GM18861 (cell line): ENCODE data around the gene ACAD11.

Source experiments
- ATAC-seq: cut with Tn5 transposase; IDR thresholded peaks from one replicate; pipeline ENCODE4 v1.9.1; 2021; ENCODE audit not compliant: unreplicated experiment

ACAD11 gene

DNA sequence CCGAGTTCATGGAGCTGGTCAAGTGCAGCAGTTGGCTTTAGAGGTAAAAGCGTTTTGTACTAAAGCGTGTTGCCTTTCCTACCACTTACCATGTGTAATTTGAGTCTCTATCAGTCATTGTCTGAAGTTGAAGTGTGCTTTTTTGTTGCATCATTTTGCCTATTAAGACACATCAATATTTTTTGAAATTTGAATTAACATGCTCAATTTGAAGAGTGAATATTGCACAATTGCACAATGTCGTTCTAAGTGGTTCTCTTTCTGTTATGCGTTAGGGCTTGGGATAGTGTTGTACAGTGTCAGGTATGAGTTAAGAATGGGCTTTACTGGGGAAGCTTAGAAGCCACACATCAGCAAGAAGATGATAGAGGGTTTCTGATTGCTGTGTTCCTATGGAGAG, 146.6 kb downstream of the ACAD11 start:
- no peak for ATAC-seq

DNA sequence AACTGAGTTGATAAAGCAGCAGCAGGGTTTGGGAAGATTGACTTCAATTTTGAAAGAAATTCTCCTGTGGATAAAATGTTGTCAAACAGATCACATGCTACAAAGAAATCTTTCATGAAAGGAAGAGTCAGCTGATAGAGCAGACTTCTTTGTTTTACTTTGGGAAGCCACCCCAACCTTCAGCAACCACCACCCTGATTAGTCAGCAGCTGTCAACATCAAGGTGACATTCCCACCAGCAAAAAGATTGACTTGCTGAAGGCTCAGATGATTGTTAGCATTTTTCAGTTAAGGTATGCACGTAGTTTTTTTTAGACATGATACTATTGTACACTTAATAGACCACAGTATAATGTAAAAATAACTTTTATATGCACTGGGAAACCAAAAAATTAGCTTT, 150.1 kb downstream of the ACAD11 start:
- ATAC-seq: no peak

DNA sequence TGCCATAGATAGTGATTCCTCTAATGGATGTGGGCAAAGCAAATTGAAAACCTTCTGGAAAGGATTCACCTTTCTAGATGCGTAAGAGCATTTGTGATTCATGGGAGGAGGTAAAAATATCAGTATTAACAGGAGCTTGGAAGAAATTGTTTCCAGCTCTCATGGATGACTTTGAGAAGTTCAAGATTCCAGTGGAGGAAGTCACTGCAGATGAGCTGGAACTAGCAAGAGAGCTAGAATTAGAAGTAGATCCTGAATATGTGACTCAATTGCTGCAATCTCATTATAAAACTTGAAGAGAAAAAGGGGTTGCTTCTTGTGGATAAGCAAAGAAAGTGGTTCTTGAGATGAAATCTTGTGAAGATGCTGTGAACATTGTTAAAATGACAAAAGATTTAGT, 150.5 kb downstream of the ACAD11 start:
- no peak for ATAC-seq
